ENCODE data around the gene CCDC80.

The CCDC80 gene

DNA sequence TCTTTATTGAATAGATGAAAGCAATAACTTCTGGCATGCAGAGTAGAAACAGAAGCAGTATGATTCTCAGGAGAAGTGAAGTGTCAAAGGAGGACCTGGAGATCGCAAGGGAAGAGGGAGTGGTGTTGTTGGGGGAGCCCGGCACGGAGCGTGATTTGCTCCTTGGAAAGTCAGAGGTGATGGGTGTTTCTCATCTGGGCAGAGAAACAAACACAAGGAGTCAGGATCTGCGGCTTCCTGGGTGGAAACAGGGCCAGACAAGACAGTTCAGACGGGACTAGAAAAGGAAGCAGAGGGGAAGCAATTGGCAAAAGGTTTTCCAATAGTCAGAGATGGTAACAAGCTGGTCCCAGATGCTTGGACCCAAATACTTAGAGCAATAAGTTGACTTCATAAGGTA lies 34.4 kb upstream of the CCDC80 start:
- TF ChIP-seq SP3 (tag by site-specific recombination; IDR thresholded peaks at IDR 0.05) (no peak), HOXD13 (CRISPR knock-in tag; IDR thresholded peaks at IDR 0.05; ENCODE audit: borderline replicate concordance) (no peak), ZNF391 (tag by site-specific recombination; IDR thresholded peaks at IDR 0.05; ENCODE audit: borderline replicate concordance, low read depth) (no peak), ZNF510 (tag by site-specific recombination; IDR thresholded peaks at IDR 0.05; ENCODE audit: insufficient replicate concordance) (no peak), ZNF214 (tag by site-specific recombination; IDR thresholded peaks at IDR 0.05; ENCODE audit: borderline replicate concordance) (no peak), ZSCAN30 (tag by site-specific recombination; IDR thresholded peaks at IDR 0.05) (no peak), ZNF133 (tag by site-specific recombination; IDR thresholded peaks at IDR 0.05) (no peak), ZNF2 (tag by site-specific recombination; IDR thresholded peaks at IDR 0.05) (no peak), ZNF248 (tag by site-specific recombination; IDR thresholded peaks at IDR 0.05) (no peak), MYNN (tag by site-specific recombination; IDR thresholded peaks at IDR 0.05; ENCODE audit: borderline replicate concordance) (no peak), ZNF121 (tag by site-specific recombination; IDR thresholded peaks at IDR 0.05) (no peak), OVOL3 (tag by site-specific recombination; IDR thresholded peaks at IDR 0.05) (no peak), ZNF341 (tag by site-specific recombination; IDR thresholded peaks at IDR 0.05; ENCODE audit: low read depth) (no peak), SCRT1 (tag by site-specific recombination; IDR thresholded peaks at IDR 0.05; ENCODE audit: borderline replicate concordance) (no peak), KLF9 (tag by site-specific recombination; IDR thresholded peaks at IDR 0.05; ENCODE audit: low read depth) (no peak), ZNF202 (tag by site-specific recombination; IDR thresholded peaks at IDR 0.05; ENCODE audit: borderline replicate concordance) (no peak)
- TF ChIP-seq, protein P1, sequence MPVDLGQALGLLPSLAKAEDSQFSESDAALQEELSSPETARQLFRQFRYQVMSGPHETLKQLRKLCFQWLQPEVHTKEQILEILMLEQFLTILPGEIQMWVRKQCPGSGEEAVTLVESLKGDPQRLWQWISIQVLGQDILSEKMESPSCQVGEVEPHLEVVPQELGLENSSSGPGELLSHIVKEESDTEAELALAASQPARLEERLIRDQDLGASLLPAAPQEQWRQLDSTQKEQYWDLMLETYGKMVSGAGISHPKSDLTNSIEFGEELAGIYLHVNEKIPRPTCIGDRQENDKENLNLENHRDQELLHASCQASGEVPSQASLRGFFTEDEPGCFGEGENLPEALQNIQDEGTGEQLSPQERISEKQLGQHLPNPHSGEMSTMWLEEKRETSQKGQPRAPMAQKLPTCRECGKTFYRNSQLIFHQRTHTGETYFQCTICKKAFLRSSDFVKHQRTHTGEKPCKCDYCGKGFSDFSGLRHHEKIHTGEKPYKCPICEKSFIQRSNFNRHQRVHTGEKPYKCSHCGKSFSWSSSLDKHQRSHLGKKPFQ (tag by site-specific recombination; IDR thresholded peaks at IDR 0.05) = no peak
- TF ChIP-seq, protein P2, sequence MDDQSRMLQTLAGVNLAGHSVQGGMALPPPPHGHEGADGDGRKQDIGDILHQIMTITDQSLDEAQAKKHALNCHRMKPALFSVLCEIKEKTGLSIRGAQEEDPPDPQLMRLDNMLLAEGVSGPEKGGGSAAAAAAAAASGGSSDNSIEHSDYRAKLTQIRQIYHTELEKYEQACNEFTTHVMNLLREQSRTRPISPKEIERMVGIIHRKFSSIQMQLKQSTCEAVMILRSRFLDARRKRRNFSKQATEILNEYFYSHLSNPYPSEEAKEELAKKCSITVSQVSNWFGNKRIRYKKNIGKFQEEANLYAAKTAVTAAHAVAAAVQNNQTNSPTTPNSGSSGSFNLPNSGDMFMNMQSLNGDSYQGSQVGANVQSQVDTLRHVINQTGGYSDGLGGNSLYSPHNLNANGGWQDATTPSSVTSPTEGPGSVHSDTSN (CRISPR knock-in tag; IDR thresholded peaks at IDR 0.05) = no peak
- ChIA-PET POLR2A (no interaction called here), CTCF (no interaction called here)
- Histone ChIP-seq H3K4me3 (ENCODE audit: low read depth, low read length) (no peak overlapping the region), H3K36me3 (ENCODE audit: control insufficient read depth in 2 of 2, insufficient read depth in 1 of 2, low read length in 2 of 2) (no peaks in the 10 kb centered on the region), H3K27ac (ENCODE audit: extremely low read depth, low read depth, low read length) (no peak overlapping the region), H3K4me1 (ENCODE audit: control insufficient read depth, insufficient read depth, low read length) (peaks cover 5% of the 10 kb centered on the region; the same call in 1 of the 2 replicates), H3K9me3 (ENCODE audit: control insufficient read depth, insufficient read depth, low read depth, low read length) (no peaks in the 10 kb centered on the region)

DNA sequence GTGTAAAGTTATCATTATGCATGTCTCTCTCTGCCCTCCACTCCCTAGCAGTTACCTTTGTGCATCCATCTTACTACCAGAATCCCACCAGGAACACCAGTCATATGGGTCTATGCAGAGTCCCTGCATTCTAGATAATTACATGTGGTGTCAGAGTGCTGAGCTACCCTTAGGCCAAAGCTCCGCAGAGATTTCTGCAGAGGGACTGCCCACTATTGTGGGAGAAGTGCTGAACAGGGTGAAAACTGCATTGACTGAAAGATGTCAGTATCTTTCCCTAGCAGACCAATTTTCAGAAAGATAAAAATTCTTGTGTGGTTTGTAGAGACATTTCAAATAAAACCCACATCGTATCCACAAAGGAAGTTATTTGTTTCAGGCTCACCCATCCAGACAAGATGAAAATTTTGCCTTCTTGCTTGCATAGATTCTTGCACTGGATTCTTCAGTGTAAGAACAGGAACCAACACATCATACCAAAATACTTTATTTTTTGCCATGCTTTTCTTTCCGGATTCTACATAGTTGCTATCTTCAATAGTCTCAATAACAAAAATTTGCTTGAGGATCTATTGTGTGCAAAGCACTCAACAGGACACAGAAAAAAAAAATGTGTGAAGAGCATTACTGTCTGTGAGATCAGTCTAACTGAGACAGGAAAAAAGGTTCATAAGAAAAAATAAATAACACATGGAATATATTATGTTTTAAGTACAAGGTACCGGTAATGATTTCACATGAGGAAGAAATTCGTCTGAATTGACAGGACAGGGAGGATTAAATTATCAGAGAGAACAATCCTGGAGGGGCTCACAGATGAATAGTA lies 32.0 kb upstream of the CCDC80 start:
- Histone ChIP-seq H3K4me3 (ENCODE audit: low read depth, low read length) (no peak overlapping the region), H3K4me1 (ENCODE audit: control insufficient read depth, insufficient read depth, low read length) (peaks cover 5% of the 10 kb centered on the region; the same call in 1 of the 2 replicates), H3K9me3 (ENCODE audit: control insufficient read depth, insufficient read depth, low read depth, low read length) (no peaks in the 10 kb centered on the region), H3K27ac (ENCODE audit: extremely low read depth, low read depth, low read length) (no peak overlapping the region), H3K36me3 (ENCODE audit: control insufficient read depth in 2 of 2, insufficient read depth in 1 of 2, low read length in 2 of 2) (no peaks in the 10 kb centered on the region)
- CTCF ChIA-PET = no interaction called here
- POLR2A ChIA-PET = no interaction called here
- TF ChIP-seq KLF16 (tag by site-specific recombination; IDR thresholded peaks at IDR 0.05) (no peak), ZNF560 (tag by site-specific recombination; IDR thresholded peaks at IDR 0.05; ENCODE audit: borderline replicate concordance) (no peak), ZNF521 (tag by site-specific recombination; IDR thresholded peaks at IDR 0.05) (no peak)
- TF ChIP-seq, protein P3, sequence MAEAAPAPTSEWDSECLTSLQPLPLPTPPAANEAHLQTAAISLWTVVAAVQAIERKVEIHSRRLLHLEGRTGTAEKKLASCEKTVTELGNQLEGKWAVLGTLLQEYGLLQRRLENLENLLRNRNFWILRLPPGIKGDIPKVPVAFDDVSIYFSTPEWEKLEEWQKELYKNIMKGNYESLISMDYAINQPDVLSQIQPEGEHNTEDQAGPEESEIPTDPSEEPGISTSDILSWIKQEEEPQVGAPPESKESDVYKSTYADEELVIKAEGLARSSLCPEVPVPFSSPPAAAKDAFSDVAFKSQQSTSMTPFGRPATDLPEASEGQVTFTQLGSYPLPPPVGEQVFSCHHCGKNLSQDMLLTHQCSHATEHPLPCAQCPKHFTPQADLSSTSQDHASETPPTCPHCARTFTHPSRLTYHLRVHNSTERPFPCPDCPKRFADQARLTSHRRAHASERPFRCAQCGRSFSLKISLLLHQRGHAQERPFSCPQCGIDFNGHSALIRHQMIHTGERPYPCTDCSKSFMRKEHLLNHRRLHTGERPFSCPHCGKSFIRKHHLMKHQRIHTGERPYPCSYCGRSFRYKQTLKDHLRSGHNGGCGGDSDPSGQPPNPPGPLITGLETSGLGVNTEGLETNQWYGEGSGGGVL (tag by site-specific recombination; IDR thresholded peaks at IDR 0.05) = no peak
- TF ChIP-seq, protein P4, sequence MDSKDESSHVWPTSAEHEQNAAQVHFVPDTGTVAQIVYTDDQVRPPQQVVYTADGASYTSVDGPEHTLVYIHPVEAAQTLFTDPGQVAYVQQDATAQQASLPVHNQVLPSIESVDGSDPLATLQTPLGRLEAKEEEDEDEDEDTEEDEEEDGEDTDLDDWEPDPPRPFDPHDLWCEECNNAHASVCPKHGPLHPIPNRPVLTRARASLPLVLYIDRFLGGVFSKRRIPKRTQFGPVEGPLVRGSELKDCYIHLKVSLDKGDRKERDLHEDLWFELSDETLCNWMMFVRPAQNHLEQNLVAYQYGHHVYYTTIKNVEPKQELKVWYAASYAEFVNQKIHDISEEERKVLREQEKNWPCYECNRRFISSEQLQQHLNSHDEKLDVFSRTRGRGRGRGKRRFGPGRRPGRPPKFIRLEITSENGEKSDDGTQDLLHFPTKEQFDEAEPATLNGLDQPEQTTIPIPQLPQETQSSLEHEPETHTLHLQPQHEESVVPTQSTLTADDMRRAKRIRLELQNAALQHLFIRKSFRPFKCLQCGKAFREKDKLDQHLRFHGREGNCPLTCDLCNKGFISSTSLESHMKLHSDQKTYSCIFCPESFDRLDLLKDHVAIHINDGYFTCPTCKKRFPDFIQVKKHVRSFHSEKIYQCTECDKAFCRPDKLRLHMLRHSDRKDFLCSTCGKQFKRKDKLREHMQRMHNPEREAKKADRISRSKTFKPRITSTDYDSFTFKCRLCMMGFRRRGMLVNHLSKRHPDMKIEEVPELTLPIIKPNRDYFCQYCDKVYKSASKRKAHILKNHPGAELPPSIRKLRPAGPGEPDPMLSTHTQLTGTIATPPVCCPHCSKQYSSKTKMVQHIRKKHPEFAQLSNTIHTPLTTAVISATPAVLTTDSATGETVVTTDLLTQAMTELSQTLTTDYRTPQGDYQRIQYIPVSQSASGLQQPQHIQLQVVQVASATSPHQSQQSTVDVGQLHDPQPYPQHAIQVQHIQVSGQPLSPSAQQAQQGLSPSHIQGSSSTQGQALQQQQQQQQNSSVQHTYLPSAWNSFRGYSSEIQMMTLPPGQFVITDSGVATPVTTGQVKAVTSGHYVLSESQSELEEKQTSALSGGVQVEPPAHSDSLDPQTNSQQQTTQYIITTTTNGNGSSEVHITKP (tag by site-specific recombination; IDR thresholded peaks at IDR 0.05) = no peak
- TF ChIP-seq, protein P5, sequence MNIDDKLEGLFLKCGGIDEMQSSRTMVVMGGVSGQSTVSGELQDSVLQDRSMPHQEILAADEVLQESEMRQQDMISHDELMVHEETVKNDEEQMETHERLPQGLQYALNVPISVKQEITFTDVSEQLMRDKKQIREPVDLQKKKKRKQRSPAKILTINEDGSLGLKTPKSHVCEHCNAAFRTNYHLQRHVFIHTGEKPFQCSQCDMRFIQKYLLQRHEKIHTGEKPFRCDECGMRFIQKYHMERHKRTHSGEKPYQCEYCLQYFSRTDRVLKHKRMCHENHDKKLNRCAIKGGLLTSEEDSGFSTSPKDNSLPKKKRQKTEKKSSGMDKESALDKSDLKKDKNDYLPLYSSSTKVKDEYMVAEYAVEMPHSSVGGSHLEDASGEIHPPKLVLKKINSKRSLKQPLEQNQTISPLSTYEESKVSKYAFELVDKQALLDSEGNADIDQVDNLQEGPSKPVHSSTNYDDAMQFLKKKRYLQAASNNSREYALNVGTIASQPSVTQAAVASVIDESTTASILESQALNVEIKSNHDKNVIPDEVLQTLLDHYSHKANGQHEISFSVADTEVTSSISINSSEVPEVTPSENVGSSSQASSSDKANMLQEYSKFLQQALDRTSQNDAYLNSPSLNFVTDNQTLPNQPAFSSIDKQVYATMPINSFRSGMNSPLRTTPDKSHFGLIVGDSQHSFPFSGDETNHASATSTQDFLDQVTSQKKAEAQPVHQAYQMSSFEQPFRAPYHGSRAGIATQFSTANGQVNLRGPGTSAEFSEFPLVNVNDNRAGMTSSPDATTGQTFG (tag by site-specific recombination; IDR thresholded peaks at IDR 0.05; ENCODE audit: borderline replicate concordance) = no peak
